Hepatocyte (in vitro differentiated cells): ENCODE data around the gene ATP2B3. TPM values are rescaled to one million over a fixed set of nuclear protein-coding genes. Genes with fewer than 3 reads are reported as not detected.

Source experiments
- DNase-seq: peaks from one replicate; pipeline ENCODE4 v3.0.0-alpha.2; 2016; ENCODE audit warnings: low spot score
- H2AFZ ChIP-seq: fragments of 200-600 bp; sonication (generic); 2 replicates; pipeline ENCODE4 v1.6.0; 2016; ENCODE audit warnings: antibody characterized with exemption, mild to moderate bottlenecking
- H3K27ac ChIP-seq: fragments of 200-600 bp; sonication (generic); 2 replicates; pipeline ENCODE4 v1.5.1; 2016; ENCODE audit warnings: mild to moderate bottlenecking
- H3K27me3 ChIP-seq: fragments of 200-600 bp; sonication (generic); 2 replicates; pipeline ENCODE4 v1.6.1; 2016
- H3K36me3 ChIP-seq: fragments of 200-600 bp; sonication (generic); replicated peaks from 2 replicates; pipeline ENCODE4 v1.5.1; 2016; ENCODE audit warnings: low read depth; ENCODE audit not compliant: insufficient read depth
- H3K4me1 ChIP-seq: fragments of 200-600 bp; sonication (generic); 2 replicates; pipeline ENCODE4 v1.5.1; 2016; ENCODE audit warnings: mild to moderate bottlenecking, moderate library complexity; ENCODE audit not compliant: insufficient read depth
- H3K4me2 ChIP-seq: fragments of 200-600 bp; sonication (generic); 2 replicates; pipeline ENCODE4 v1.6.0; 2016
- H3K4me3 ChIP-seq: fragments of 200-600 bp; sonication (generic); 2 replicates; pipeline ENCODE4 v1.5.1; 2016; ENCODE audit warnings: mild to moderate bottlenecking
- H3K79me2 ChIP-seq: fragments of 200-600 bp; sonication (generic); 2 replicates; pipeline ENCODE4 v1.6.0; 2017; ENCODE audit warnings: mild to moderate bottlenecking
- H3K9me2 ChIP-seq: fragments of 200-600 bp; sonication (generic); replicated peaks from 2 replicates; pipeline ENCODE4 v1.6.0; 2017; ENCODE audit warnings: mild to moderate bottlenecking; ENCODE audit not compliant: insufficient read depth
- H3K9me3 ChIP-seq: fragments of 200-600 bp; sonication (generic); 2 replicates; pipeline ENCODE4 v1.5.1; 2016; ENCODE audit warnings: low read depth, mild to moderate bottlenecking
- H4K20me1 ChIP-seq: fragments of 200-600 bp; sonication (generic); 2 replicates; pipeline ENCODE4 v1.6.0; 2016; ENCODE audit warnings: mild to moderate bottlenecking; ENCODE audit not compliant: insufficient read depth, poor library complexity, severe bottlenecking
- EZH2 ChIP-seq: fragments of 200-600 bp; sonication (generic); IDR thresholded peaks from 2 replicates; pipeline ENCODE4 v1.6.1; 2016; ENCODE audit warnings: antibody characterized with exemption, mild to moderate bottlenecking, borderline replicate concordance
- EZH2phosphoT487 ChIP-seq: fragments of 200-600 bp; sonication (generic); IDR thresholded peaks from one replicate; pipeline ENCODE4 v1.6.1; 2018; ENCODE audit warnings: antibody characterized with exemption, mild to moderate bottlenecking, low read depth, moderate library complexity; ENCODE audit not compliant: unreplicated experiment, severe bottlenecking
- WGBS: methylation state at CpG from one replicate; pipeline ENCODE4 v1.1.6; 2016; ENCODE audit warnings: low lambda C conversion rate; ENCODE audit errors: missing lambda C conversion rate; 5-methylcytosine and 5-hydroxymethylcytosine counted together
- polyA plus RNA-seq: library from polyadenylated mRNA; unstranded; fragments of >200 nt; fragmentation: Nextera tagmentation; extraction: Ambion mirVana; gene quantifications from 2 replicates; pipeline ENCODE4 v1.2.1, GENCODE V29; 2016
- total RNA-seq: library from RNA; depleted of rRNA; stranded (reverse); fragments of >200 nt; gene quantifications from 2 replicates; pipeline ENCODE4 v1.2.3, GENCODE V29; 2014
- TF ChIP-seq, protein P1 (sequence below): fragments of 200-600 bp; sonication (generic); IDR thresholded peaks from 2 replicates; pipeline ENCODE4 v1.5.1; 2016; ENCODE audit warnings: antibody characterized with exemption, mild to moderate bottlenecking; ENCODE audit not compliant: poor library complexity

ATP2B3 gene
- total and polyA plus RNA-seq, 2 experiments from 2014 or later: 0.07 TPM; not detected in 1

DNA sequence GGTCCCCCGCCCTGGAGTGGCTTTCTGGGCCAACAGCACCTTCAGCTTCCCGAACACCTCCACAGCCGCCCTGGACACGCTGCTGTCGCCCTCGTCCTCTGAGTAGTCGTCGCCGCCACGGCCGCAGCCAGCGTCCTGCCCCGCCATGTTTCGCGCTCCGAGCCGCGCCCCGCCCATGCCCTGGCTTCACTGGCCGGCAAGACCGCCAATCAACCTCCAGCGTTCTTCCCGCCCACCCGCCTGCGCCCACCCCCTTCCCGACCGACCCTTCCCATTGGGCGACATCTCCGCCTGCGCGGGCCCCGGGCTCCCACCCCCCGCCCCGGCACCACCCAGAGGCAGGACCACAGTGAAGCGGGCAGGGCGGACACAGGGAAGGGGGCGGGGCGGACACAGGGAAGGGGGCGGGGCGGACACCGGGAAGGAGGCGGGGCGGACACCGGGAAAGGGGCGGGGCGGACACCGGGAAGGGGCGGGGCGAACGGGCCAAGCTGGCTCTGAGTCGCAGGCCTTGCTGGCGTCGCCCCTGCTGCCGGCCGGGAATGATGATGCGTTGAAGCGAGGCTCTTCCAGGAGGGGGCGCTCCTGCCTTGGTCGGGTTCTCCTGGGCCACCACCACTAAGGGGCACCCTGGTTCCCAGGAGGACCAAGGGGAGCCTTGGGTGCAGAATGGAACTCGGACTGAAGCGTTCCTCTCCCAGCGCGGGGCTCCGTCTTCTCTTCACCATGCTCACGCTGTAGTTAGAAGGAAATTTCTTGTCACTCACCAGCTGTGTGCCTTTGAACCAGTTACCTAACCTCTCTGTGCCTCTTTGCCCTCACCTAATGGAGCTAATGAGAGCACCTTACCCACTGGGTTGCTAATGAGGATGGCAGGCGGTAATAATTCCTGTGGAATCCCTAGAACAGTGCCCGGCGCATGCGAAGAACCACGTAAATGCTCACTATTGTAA, 46.8 kb upstream of the ATP2B3 start, which contains the start of gene HAUS7:
TSS of gene HAUS7 (minus strand) at position 166 of the 953 bp plus-strand sequence. CDS start at position 147, 19 bp downstream.
- DNase-seq: peak; percentile 91
- Histone ChIP-seq H3K9me3 (no peaks in the 10 kb centered on the region), H3K4me1 (peaks cover 7% of the 10 kb centered on the region), H3K27me3 (no peaks in the 10 kb centered on the region), H2AFZ (peak within 1 kb of the TSS; percentile 58), H3K9me2 (no peaks in the 10 kb centered on the region), H3K4me3 (peak within 1 kb of the TSS; percentile 35), H4K20me1 (no peaks in the 10 kb centered on the region), H3K79me2 (peaks cover 4% of the 10 kb centered on the region), H3K36me3 (no peaks in the 10 kb centered on the region), H3K27ac (peak within 1 kb of the TSS; percentile 57), H3K4me2 (peak within 1 kb of the TSS; percentile 86)
- 64% methylated on average over 28 of the region's 70 CpGs for WGBS
- TF ChIP-seq EZH2phosphoT487: no peak
- TF ChIP-seq, protein P1, sequence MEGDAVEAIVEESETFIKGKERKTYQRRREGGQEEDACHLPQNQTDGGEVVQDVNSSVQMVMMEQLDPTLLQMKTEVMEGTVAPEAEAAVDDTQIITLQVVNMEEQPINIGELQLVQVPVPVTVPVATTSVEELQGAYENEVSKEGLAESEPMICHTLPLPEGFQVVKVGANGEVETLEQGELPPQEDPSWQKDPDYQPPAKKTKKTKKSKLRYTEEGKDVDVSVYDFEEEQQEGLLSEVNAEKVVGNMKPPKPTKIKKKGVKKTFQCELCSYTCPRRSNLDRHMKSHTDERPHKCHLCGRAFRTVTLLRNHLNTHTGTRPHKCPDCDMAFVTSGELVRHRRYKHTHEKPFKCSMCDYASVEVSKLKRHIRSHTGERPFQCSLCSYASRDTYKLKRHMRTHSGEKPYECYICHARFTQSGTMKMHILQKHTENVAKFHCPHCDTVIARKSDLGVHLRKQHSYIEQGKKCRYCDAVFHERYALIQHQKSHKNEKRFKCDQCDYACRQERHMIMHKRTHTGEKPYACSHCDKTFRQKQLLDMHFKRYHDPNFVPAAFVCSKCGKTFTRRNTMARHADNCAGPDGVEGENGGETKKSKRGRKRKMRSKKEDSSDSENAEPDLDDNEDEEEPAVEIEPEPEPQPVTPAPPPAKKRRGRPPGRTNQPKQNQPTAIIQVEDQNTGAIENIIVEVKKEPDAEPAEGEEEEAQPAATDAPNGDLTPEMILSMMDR: peak; percentile 70

GRCh38 chrX:153471663-153472280, 45.7 kb upstream of the ATP2B3 start:
- no peak for DNase-seq
- peaks cover 4% of the 10 kb centered on the region for H3K79me2 ChIP-seq
- 63% methylated on average over 11 of the region's 11 CpGs for WGBS
- no peaks in the 10 kb centered on the region for H3K36me3 ChIP-seq
- H3K4me2 ChIP-seq: no peak overlapping the region
- H3K27me3 ChIP-seq: no peaks in the 10 kb centered on the region
- H3K9me2 ChIP-seq: no peaks in the 10 kb centered on the region
- no peaks in the 10 kb centered on the region for H3K9me3 ChIP-seq
- H3K4me1 ChIP-seq: peaks cover 7% of the 10 kb centered on the region
- no peaks in the 10 kb centered on the region for H4K20me1 ChIP-seq
- H2AFZ ChIP-seq: no peak overlapping the region
- no peak overlapping the region for H3K4me3 ChIP-seq
- TF ChIP-seq, protein P1: no peak
- no peak for TF ChIP-seq EZH2phosphoT487
- TF ChIP-seq EZH2: no peak
- peak overlapping the region; percentile 43 for H3K27ac ChIP-seq

GRCh38 chrX:153473126-153473525, 44.3 kb upstream of the ATP2B3 start:
- Histone ChIP-seq H3K9me3 (no peaks in the 10 kb centered on the region), H4K20me1 (no peaks in the 10 kb centered on the region), H3K9me2 (no peaks in the 10 kb centered on the region), H3K4me1 (peaks cover 11% of the 10 kb centered on the region), H2AFZ (no peak overlapping the region), H3K27ac (no peak overlapping the region), H3K79me2 (peaks cover 4% of the 10 kb centered on the region), H3K36me3 (no peaks in the 10 kb centered on the region), H3K4me3 (no peak overlapping the region), H3K27me3 (no peaks in the 10 kb centered on the region), H3K4me2 (no peak overlapping the region)
- WGBS: 90% methylated on average over 10 of the region's 10 CpGs
- TF ChIP-seq EZH2phosphoT487 (no peak), EZH2 (no peak)
- TF ChIP-seq, protein P1: no peak
- DNase-seq: no peak
